ENCODE results near the gene CMC4.

DNA sequence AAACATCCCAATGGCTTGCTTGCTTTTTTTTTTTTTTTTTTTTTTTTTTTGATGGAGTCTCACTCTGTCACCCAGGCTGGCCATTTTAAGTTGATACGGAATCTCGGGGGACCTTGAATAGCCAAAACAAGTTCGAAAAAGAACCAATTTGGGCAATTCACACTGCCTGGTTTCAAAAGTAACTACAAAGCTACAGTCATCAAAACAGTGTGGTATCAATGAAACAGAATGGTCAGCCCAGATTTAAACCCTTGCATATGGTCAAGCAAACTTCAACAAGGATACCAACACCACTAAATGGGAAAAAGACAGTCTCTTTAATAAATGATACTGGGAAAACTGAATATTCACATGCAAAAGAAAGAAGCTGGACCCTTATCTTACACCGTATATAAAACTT, 42.2 kb upstream of the CMC4 start:
- TF ChIP-seq, protein P1, sequence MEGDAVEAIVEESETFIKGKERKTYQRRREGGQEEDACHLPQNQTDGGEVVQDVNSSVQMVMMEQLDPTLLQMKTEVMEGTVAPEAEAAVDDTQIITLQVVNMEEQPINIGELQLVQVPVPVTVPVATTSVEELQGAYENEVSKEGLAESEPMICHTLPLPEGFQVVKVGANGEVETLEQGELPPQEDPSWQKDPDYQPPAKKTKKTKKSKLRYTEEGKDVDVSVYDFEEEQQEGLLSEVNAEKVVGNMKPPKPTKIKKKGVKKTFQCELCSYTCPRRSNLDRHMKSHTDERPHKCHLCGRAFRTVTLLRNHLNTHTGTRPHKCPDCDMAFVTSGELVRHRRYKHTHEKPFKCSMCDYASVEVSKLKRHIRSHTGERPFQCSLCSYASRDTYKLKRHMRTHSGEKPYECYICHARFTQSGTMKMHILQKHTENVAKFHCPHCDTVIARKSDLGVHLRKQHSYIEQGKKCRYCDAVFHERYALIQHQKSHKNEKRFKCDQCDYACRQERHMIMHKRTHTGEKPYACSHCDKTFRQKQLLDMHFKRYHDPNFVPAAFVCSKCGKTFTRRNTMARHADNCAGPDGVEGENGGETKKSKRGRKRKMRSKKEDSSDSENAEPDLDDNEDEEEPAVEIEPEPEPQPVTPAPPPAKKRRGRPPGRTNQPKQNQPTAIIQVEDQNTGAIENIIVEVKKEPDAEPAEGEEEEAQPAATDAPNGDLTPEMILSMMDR (conservative IDR thresholded peaks at IDR 0.05 in 1 of 2, IDR thresholded peaks at IDR 0.05 in 1 of 2; ENCODE audit: low read depth in 1 of 2, low read length in 2 of 2) = no peak
- no peak for TF ChIP-seq EZH2 (IDR thresholded peaks at IDR 0.05; ENCODE audit: low read length, missing control alignments)
